Hepatocyte (in vitro differentiated cells): ENCODE measurements around the gene PCDHB8. TPM values are rescaled to one million over a fixed set of nuclear protein-coding genes. Genes with fewer than 3 reads are reported as not detected.
A peak's percentile ranks its signal among the peaks of the same experiment; 100 is the strongest.
"Not testable (repeated sequence)": the region's sequence is repeated elsewhere in the genome, so short reads cannot be mapped to it uniquely, and the experiment has no call there.

Experiments
- DNase-seq: peaks from one replicate; pipeline ENCODE4 v3.0.0-alpha.2; 2016; ENCODE audit warnings: low spot score
- H2AFZ ChIP-seq: fragments of 200-600 bp; sonication (generic); 2 replicates; pipeline ENCODE4 v1.6.0; 2016; ENCODE audit warnings: antibody characterized with exemption, mild to moderate bottlenecking
- H3K27ac ChIP-seq: fragments of 200-600 bp; sonication (generic); 2 replicates; pipeline ENCODE4 v1.5.1; 2016; ENCODE audit warnings: mild to moderate bottlenecking
- H3K27me3 ChIP-seq: fragments of 200-600 bp; sonication (generic); 2 replicates; pipeline ENCODE4 v1.6.1; 2016
- H3K36me3 ChIP-seq: fragments of 200-600 bp; sonication (generic); replicated peaks from 2 replicates; pipeline ENCODE4 v1.5.1; 2016; ENCODE audit warnings: low read depth; ENCODE audit not compliant: insufficient read depth
- H3K4me1 ChIP-seq: fragments of 200-600 bp; sonication (generic); 2 replicates; pipeline ENCODE4 v1.5.1; 2016; ENCODE audit warnings: mild to moderate bottlenecking, moderate library complexity; ENCODE audit not compliant: insufficient read depth
- H3K4me2 ChIP-seq: fragments of 200-600 bp; sonication (generic); 2 replicates; pipeline ENCODE4 v1.6.0; 2016
- H3K4me3 ChIP-seq: fragments of 200-600 bp; sonication (generic); 2 replicates; pipeline ENCODE4 v1.5.1; 2016; ENCODE audit warnings: mild to moderate bottlenecking
- H3K79me2 ChIP-seq: fragments of 200-600 bp; sonication (generic); 2 replicates; pipeline ENCODE4 v1.6.0; 2017; ENCODE audit warnings: mild to moderate bottlenecking
- H3K9me2 ChIP-seq: fragments of 200-600 bp; sonication (generic); replicated peaks from 2 replicates; pipeline ENCODE4 v1.6.0; 2017; ENCODE audit warnings: mild to moderate bottlenecking; ENCODE audit not compliant: insufficient read depth
- H3K9me3 ChIP-seq: fragments of 200-600 bp; sonication (generic); 2 replicates; pipeline ENCODE4 v1.5.1; 2016; ENCODE audit warnings: low read depth, mild to moderate bottlenecking
- H4K20me1 ChIP-seq: fragments of 200-600 bp; sonication (generic); 2 replicates; pipeline ENCODE4 v1.6.0; 2016; ENCODE audit warnings: mild to moderate bottlenecking; ENCODE audit not compliant: insufficient read depth, poor library complexity, severe bottlenecking
- EZH2 ChIP-seq: fragments of 200-600 bp; sonication (generic); IDR thresholded peaks from 2 replicates; pipeline ENCODE4 v1.6.1; 2016; ENCODE audit warnings: antibody characterized with exemption, mild to moderate bottlenecking, borderline replicate concordance
- EZH2phosphoT487 ChIP-seq: fragments of 200-600 bp; sonication (generic); IDR thresholded peaks from one replicate; pipeline ENCODE4 v1.6.1; 2018; ENCODE audit warnings: antibody characterized with exemption, mild to moderate bottlenecking, low read depth, moderate library complexity; ENCODE audit not compliant: unreplicated experiment, severe bottlenecking
- WGBS: methylation state at CpG from one replicate; pipeline ENCODE4 v1.1.6; 2016; ENCODE audit warnings: low lambda C conversion rate; ENCODE audit errors: missing lambda C conversion rate; 5-methylcytosine and 5-hydroxymethylcytosine counted together
- polyA plus RNA-seq: library from polyadenylated mRNA; unstranded; fragments of >200 nt; fragmentation: Nextera tagmentation; extraction: Ambion mirVana; gene quantifications from 2 replicates; pipeline ENCODE4 v1.2.1, GENCODE V29; 2016
- total RNA-seq: library from RNA; depleted of rRNA; stranded (reverse); fragments of >200 nt; gene quantifications from 2 replicates; pipeline ENCODE4 v1.2.3, GENCODE V29; 2014
- TF ChIP-seq, protein P1 (sequence below): fragments of 200-600 bp; sonication (generic); IDR thresholded peaks from 2 replicates; pipeline ENCODE4 v1.5.1; 2016; ENCODE audit warnings: antibody characterized with exemption, mild to moderate bottlenecking; ENCODE audit not compliant: poor library complexity

PCDHB8 gene
- total and polyA plus RNA-seq, 2 experiments from 2014 or later: 0.63 to 0.75 TPM

DNA sequence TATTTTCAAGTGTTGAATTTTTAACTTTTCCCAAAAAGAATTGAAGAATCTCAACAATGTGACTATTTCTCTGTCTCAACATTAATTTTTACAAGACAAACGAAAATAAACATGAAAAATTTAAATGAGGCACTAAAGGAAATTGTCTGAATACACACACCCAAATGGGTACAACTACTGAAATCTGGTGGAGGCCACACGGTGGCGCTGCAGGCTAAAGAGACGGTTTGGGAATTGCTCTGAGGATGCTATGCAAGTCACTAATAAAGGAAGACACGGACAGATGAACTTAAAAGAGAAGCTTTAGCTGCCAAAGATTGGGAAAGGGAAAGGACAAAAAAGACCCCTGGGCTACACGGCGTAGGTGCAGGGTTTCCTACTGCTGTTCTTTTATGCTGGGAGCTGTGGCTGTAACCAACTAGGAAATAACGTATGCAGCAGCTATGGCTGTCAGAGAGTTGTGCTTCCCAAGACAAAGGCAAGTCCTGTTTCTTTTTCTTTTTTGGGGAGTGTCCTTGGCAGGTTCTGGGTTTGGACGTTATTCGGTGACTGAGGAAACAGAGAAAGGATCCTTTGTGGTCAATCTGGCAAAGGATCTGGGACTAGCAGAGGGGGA is 14.6 kb downstream of the PCDHB8 start, which contains the start of gene PCDHB10:
Gene PCDHB10 (plus strand): TSS at position 244 of the 616 bp plus-strand sequence. CDS start 200 bp downstream, at position 444.
- Histone ChIP-seq H3K36me3 (no peaks in the 10 kb centered on the region), H3K79me2 (no peaks in the 10 kb centered on the region), H4K20me1 (no peaks in the 10 kb centered on the region), H3K27ac (no peak within 1 kb of the TSS), H2AFZ (no peak within 1 kb of the TSS), H3K4me2 (no peak within 1 kb of the TSS), H3K27me3 (no peaks in the 10 kb centered on the region), H3K4me1 (no peaks in the 10 kb centered on the region), H3K9me2 (no peaks in the 10 kb centered on the region), H3K9me3 (peaks cover 8% of the 10 kb centered on the region), H3K4me3 (no peak within 1 kb of the TSS)
- WGBS: 27% methylated on average over 10 of the region's 10 CpGs
- TF ChIP-seq EZH2phosphoT487: no peak
- TF ChIP-seq, protein P1, sequence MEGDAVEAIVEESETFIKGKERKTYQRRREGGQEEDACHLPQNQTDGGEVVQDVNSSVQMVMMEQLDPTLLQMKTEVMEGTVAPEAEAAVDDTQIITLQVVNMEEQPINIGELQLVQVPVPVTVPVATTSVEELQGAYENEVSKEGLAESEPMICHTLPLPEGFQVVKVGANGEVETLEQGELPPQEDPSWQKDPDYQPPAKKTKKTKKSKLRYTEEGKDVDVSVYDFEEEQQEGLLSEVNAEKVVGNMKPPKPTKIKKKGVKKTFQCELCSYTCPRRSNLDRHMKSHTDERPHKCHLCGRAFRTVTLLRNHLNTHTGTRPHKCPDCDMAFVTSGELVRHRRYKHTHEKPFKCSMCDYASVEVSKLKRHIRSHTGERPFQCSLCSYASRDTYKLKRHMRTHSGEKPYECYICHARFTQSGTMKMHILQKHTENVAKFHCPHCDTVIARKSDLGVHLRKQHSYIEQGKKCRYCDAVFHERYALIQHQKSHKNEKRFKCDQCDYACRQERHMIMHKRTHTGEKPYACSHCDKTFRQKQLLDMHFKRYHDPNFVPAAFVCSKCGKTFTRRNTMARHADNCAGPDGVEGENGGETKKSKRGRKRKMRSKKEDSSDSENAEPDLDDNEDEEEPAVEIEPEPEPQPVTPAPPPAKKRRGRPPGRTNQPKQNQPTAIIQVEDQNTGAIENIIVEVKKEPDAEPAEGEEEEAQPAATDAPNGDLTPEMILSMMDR: peak; percentile 41
- peak; percentile 28 for DNase-seq

DNA sequence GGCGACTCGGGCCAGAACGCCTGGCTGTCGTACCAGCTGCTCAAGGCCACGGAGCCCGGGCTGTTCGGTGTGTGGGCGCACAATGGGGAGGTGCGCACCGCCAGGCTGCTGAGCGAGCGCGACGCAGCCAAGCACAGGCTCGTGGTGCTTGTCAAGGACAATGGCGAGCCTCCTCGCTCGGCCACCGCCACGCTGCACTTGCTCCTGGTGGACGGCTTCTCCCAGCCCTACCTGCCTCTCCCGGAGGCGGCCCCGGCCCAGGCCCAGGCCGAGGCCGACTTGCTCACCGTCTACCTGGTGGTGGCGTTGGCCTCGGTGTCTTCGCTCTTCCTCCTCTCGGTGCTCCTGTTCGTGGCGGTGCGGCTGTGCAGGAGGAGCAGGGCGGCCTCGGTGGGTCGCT is 16.7 kb downstream of the PCDHB8 start:
- 100% methylated on average over 4 of the region's 37 CpGs for WGBS
- H3K9me2 ChIP-seq, H3K27me3 ChIP-seq, H3K36me3 ChIP-seq, DNase-seq, H3K4me2 ChIP-seq, H3K79me2 ChIP-seq, H3K4me1 ChIP-seq, H4K20me1 ChIP-seq, H2AFZ ChIP-seq, H3K9me3 ChIP-seq, H3K27ac ChIP-seq, H3K4me3 ChIP-seq: not testable (repeated sequence)

- Histone ChIP-seq H3K9me3 (peaks cover 8% of the 10 kb centered on the region), H3K4me1 (no peaks in the 10 kb centered on the region), H3K36me3 (no peaks in the 10 kb centered on the region), H3K4me2 (no peak overlapping the region), H3K9me2 (no peaks in the 10 kb centered on the region), H4K20me1 (no peaks in the 10 kb centered on the region), H3K27ac (no peak overlapping the region), H3K79me2 (no peaks in the 10 kb centered on the region), H3K27me3 (no peaks in the 10 kb centered on the region), H3K4me3 (no peak overlapping the region), H2AFZ (no peak overlapping the region)
- no peak for TF ChIP-seq EZH2
- TF ChIP-seq, protein P1: no peak
- TF ChIP-seq EZH2phosphoT487: no peak
- WGBS: 81% methylated on average over 3 of the region's 3 CpGs
- DNase-seq: no peak
Measured at GRCh38 chr5:141196363-141196762, 18.8 kb downstream of the PCDHB8 start.

- H4K20me1 ChIP-seq: no peaks in the 10 kb centered on the region
Measured at GRCh38 chr5:141199359-141200235, 22.0 kb downstream of the PCDHB8 start, which contains the start of gene PCDHB11. PCDHB11 (plus strand) TSS chr5:141199627; CDS start chr5:141199775, 148 bp downstream.

DNA sequence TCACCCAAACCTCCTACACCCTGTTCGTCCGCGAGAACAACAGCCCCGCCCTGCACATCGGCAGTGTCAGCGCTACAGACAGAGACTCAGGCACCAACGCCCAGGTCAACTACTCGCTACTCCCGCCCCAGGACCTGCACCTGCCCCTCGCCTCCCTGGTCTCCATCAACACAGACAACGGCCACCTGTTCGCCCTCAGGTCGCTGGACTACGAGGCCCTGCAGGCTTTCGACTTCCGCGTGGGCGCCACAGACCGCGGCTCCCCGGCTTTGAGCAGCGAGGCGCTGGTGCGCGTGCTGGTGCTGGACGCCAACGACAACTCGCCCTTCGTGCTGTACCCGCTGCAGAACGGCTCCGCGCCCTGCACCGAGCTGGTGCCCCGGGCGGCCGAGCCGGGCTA is 23.5 kb downstream of the PCDHB8 start:
- not testable (repeated sequence) for DNase-seq, H3K27ac ChIP-seq, H3K36me3 ChIP-seq, H3K4me1 ChIP-seq, H3K9me2 ChIP-seq, H3K27me3 ChIP-seq, H3K9me3 ChIP-seq, H3K79me2 ChIP-seq, H3K4me3 ChIP-seq, H2AFZ ChIP-seq, H4K20me1 ChIP-seq, H3K4me2 ChIP-seq
- 52% methylated on average over 23 of the region's 38 CpGs for WGBS

More at GRCh38 chr5:141199359-141200235, 22.0 kb downstream of the PCDHB8 start, which contains the start of gene PCDHB11:
- Histone ChIP-seq H3K9me2 (no peaks in the 10 kb centered on the region), H3K4me3 (no peak within 1 kb of the TSS), H3K9me3 (peaks cover 11% of the 10 kb centered on the region), H3K4me1 (no peaks in the 10 kb centered on the region), H3K27me3 (no peaks in the 10 kb centered on the region), H2AFZ (no peak within 1 kb of the TSS), H3K27ac (no peak within 1 kb of the TSS), H3K4me2 (no peak within 1 kb of the TSS), H3K79me2 (no peaks in the 10 kb centered on the region), H3K36me3 (no peaks in the 10 kb centered on the region)
- DNase-seq: no peak
- TF ChIP-seq, protein P1: peak; percentile 16
- TF ChIP-seq EZH2phosphoT487 (no peak), EZH2 (no peak)
- 68% methylated on average over 21 of the region's 21 CpGs for WGBS
